Activated naive CD4-positive, alpha-beta T cell treated with anti-CD3 and anti-CD28 coated beads, Interleukin-2, amount 50 U/mL, for 24 hours (primary cell): Measurements from ENCODE around the gene MYO15B.
"Not testable (repeated sequence)": the region's sequence is repeated elsewhere in the genome, so short reads cannot be mapped to it uniquely, and the experiment has no call there.

Experiments used
- H3K27ac Mint-ChIP-seq: one replicate; pipeline ENCODE4 v1.8.0; 2021; ENCODE audit warnings: mild to moderate bottlenecking, mixed read lengths
- H3K27me3 Mint-ChIP-seq: one replicate; pipeline ENCODE4 v1.8.0; 2021; ENCODE audit warnings: mixed read lengths
- H3K36me3 Mint-ChIP-seq: one replicate; pipeline ENCODE4 v1.8.0; 2021; ENCODE audit warnings: mixed read lengths
- H3K4me1 Mint-ChIP-seq: one replicate; pipeline ENCODE4 v1.8.0; 2021; ENCODE audit warnings: mixed read lengths
- H3K4me3 Mint-ChIP-seq: one replicate; pipeline ENCODE4 v1.8.0; 2021; ENCODE audit warnings: mild to moderate bottlenecking, mixed read lengths
- H3K9me3 Mint-ChIP-seq: one replicate; pipeline ENCODE4 v1.8.0; 2021; ENCODE audit warnings: mixed read lengths

The MYO15B gene

DNA sequence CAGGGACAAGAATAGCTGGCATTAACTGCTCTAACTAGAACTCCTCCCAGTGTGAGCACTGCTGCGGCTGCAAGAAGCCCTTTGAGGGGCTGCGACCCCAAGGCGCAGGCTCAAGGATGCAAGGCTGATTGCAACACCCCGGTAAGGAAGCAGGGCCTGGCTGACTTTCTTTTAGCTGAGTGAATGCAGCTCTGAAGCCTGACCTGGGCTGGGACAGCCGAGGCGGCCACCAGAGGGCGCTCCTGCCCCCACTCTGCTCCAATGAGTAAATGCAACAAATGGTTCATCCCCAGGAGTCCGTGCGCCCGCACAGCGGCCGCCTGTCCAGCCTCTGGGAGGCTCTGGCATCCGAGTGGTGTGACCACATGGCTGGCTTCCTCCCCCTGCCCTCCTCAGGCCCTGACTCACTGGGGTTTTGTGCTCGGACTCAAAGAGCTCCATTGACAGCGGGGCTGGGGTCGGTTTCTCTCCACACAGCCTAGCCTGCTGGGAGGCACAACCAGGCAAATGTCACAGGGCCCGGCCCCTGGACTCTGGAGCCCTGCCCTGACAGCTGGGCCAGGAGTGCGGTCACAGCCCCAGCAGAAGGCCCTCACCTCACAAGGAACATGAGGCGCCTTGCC lies 45.4 kb downstream of the MYO15B start, which contains the start of gene SMIM5:
Gene SMIM5, plus strand, starts transcription at position 572 of the 623 bp plus-strand sequence. CDS start 6,768 bp downstream, outside the sequence.
- Mint-ChIP-seq H3K4me1 (peaks cover 5% of the 10 kb centered on the region), H3K36me3 (no peaks in the 10 kb centered on the region), H3K4me3 (no peak within 1 kb of the TSS), H3K9me3 (no peaks in the 10 kb centered on the region), H3K27ac (no peak within 1 kb of the TSS), H3K27me3 (no peaks in the 10 kb centered on the region)

GRCh38 chr17:75633486-75634375 lies 46.1 kb downstream of the MYO15B start:
- peaks cover 5% of the 10 kb centered on the region for H3K4me1 Mint-ChIP-seq

DNA sequence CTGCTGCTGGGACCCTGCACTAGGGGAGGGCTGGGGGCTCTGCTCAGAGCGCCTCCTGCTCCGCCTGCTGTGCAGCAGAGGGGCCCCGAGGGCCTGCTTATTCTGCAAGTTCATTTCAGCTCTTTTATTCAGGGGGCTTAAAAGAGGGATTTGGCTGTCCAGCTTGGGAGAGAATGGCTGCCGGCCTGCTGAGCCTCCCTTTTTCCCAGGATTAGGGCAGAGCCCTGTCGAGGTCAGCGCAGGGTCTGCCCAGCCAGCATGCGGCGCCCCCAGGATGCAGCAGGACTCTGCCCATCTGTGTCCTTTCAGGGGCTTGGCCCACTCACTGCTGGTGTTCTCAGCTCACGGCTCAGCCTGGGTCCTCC lies 46.8 kb downstream of the MYO15B start:
- no peak overlapping the region for H3K4me3 Mint-ChIP-seq
- no peaks in the 10 kb centered on the region for H3K27me3 Mint-ChIP-seq
- no peak overlapping the region for H3K27ac Mint-ChIP-seq
- H3K4me1 Mint-ChIP-seq = peaks cover 5% of the 10 kb centered on the region
- H3K36me3 Mint-ChIP-seq = no peaks in the 10 kb centered on the region
- H3K9me3 Mint-ChIP-seq = no peaks in the 10 kb centered on the region

More at GRCh38 chr17:75633486-75634375, 46.1 kb downstream of the MYO15B start:
- Mint-ChIP-seq H3K36me3 (no peaks in the 10 kb centered on the region), H3K9me3 (no peaks in the 10 kb centered on the region), H3K4me3 (no peak overlapping the region), H3K27me3 (no peaks in the 10 kb centered on the region), H3K27ac (no peak overlapping the region)

DNA sequence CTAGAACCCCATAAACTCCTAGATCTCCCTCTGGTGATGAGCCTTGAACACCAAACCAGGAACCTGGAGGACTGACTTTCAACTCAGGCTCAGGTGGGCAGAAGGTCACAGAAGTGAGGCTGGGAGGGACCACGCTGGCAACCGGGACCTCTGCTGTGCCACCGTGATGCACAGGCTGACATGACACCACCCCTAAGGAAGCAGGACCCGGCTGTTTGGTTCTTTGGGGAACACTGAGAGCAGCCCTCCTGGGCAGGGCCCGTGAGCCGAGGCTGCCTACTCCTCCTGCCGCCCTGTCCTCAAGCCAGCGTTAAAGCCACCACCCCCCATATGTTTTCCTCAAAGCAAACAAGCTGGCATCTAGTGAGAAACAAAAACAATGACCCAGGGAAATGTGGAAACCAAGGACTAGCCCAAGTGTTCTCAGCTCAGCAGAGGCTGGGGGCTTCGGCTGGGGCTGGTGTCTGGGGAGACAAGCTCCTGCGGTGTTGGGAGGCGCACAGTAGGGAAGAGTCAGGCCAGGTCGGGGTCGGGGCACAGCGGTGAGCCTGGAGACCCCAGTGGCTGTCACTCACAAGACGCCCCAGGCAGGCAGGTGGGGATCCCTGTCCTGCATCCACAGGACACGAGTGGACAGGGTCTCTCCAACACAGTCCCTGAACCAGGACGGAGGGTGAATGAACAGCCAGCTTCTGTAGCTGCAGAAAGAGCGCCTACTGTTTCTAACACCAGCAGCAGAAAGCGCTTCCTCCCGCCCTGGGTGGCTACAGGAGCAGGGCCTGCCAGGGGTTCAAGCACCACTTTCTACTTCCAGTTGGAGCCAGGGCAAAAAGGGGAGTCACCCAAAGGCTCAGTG lies 47.4 kb downstream of the MYO15B start:
- H3K9me3 Mint-ChIP-seq = no peaks in the 10 kb centered on the region
- no peak overlapping the region for H3K4me3 Mint-ChIP-seq
- H3K36me3 Mint-ChIP-seq = no peaks in the 10 kb centered on the region
- H3K4me1 Mint-ChIP-seq = peaks cover 5% of the 10 kb centered on the region
- H3K27ac Mint-ChIP-seq = no peak overlapping the region
- no peaks in the 10 kb centered on the region for H3K27me3 Mint-ChIP-seq

DNA sequence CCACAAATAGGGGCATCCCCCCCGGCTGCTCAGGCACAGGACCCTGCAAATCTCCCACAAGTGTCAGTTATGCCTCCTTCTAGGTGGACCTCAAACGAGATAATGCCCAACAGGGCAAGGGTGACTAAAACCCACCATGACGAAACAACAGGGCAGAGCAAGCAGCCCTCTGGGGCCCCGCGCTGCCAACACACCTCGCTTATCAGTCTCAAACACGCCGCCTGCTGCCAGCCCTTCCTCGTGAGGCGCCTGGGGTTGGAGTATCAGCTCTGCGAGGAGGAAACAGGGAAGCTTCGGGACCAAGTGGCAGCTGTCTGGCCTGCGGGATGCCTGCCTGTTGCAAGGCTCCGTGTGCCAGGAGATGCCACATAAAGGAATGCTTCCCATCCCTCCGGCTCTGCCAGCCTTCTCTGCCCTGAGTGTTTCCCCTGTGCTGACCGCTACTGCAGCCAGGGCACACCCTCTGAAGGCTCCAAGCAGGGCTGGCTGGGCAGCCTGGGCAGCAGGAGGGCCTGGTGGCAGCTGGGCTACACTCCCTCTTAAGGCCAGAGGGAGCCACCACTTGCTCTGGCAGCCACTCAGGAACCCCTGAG lies 48.1 kb downstream of the MYO15B start:
- Mint-ChIP-seq H3K27me3 (no peaks in the 10 kb centered on the region), H3K4me1 (peaks cover 5% of the 10 kb centered on the region), H3K4me3 (no peak overlapping the region), H3K9me3 (no peaks in the 10 kb centered on the region), H3K27ac (no peak overlapping the region), H3K36me3 (no peaks in the 10 kb centered on the region)

GRCh38 chr17:75636381-75637142 lies 49.0 kb downstream of the MYO15B start:
- Mint-ChIP-seq H3K4me3 (no peak overlapping the region), H3K9me3 (no peaks in the 10 kb centered on the region), H3K27me3 (no peaks in the 10 kb centered on the region), H3K27ac (no peak overlapping the region), H3K4me1 (peaks cover 5% of the 10 kb centered on the region), H3K36me3 (no peaks in the 10 kb centered on the region)

- Mint-ChIP-seq H3K27ac (no peak overlapping the region), H3K4me3 (no peak overlapping the region), H3K36me3 (no peaks in the 10 kb centered on the region), H3K4me1 (peaks cover 5% of the 10 kb centered on the region), H3K27me3 (no peaks in the 10 kb centered on the region), H3K9me3 (no peaks in the 10 kb centered on the region)
Measured at GRCh38 chr17:75637143-75637538, 49.5 kb downstream of the MYO15B start.

DNA sequence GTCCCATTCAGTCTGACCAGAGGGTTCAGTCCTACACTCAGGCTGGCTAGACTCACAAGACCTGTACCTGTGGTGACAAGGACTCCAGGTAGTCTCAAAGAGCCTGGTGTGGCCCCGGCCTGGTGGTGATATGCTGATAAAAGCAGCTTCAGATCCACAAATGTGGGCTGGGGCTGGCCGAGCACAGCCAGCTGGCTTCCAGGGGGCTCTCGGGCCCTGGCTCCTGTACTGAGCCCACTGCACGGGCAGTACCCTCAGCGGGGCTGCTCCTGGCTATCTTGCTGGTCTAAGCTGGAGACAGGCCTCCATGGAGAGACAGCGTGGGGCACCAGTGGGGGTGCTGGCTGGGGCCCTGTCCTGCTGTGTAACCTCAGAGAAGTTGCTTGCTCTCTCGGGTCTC lies 50.0 kb downstream of the MYO15B start:
- H3K9me3 Mint-ChIP-seq = no peaks in the 10 kb centered on the region
- no peaks in the 10 kb centered on the region for H3K36me3 Mint-ChIP-seq
- H3K27ac Mint-ChIP-seq = no peak overlapping the region
- no peaks in the 10 kb centered on the region for H3K27me3 Mint-ChIP-seq
- peaks cover 5% of the 10 kb centered on the region for H3K4me1 Mint-ChIP-seq
- no peak overlapping the region for H3K4me3 Mint-ChIP-seq

DNA sequence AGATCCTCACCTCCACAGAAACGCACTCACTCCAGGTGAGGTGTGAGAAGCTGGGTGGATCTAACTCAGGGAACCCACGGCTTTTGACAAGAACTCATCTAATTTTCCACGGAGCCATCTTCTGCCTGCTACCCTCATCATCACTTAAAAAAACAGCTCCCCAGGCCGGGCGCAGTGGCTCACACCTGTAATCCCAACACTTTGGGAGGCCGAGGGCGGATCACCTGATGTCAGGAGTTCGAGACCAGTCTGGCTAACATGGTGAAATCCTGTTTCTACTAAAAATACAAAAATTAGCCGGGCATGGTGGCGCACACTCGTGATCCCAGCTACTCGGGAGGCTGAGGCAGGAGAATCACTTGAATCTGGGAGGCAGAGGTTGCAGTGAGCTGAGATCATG lies 50.4 kb downstream of the MYO15B start:
- not testable (repeated sequence) for H3K36me3 Mint-ChIP-seq, H3K27me3 Mint-ChIP-seq, H3K4me1 Mint-ChIP-seq, H3K4me3 Mint-ChIP-seq, H3K27ac Mint-ChIP-seq, H3K9me3 Mint-ChIP-seq

DNA sequence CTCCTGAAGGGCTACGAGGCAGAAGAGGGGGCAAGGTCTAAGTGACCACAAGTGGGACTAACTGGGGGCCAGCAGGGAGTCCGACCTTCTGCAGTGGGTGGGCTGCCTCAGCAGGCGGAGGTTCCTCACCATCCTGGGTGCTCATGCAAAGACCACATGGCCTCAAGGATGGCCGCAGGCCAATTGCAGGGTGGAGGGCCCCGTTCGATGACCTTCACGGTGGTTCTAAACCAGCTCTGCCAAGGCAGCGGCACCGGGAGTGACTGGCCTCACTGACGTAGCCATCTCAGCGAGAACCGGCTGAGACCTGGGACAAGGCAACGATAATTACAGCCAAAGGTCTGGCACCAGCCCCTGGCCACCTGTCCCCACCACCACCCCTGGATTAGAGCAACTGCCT lies 51.3 kb downstream of the MYO15B start:
- Mint-ChIP-seq H3K4me3 (no peak overlapping the region), H3K27me3 (no peaks in the 10 kb centered on the region), H3K27ac (no peak overlapping the region), H3K4me1 (peaks cover 2% of the 10 kb centered on the region), H3K36me3 (no peaks in the 10 kb centered on the region), H3K9me3 (no peaks in the 10 kb centered on the region)

DNA sequence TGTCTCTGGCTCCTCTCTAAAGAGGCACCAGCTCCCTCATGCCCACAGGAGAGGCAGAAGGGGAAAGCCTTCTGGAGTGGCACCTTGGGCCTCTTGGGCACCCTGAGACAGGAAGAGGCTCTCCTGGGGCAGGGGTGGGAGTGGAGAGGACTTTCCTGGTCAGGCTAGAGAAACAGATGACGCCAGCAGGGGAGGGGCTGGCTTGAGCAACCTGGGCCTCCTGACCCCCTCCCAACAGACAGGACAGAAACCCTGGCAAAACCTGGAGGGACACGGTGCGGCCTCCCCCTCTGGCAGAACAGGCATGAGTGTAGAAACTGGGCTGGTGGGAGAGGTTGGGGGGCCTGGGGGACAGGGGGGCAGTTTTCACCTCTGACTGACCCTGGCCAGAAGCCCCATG lies 51.7 kb downstream of the MYO15B start:
- Mint-ChIP-seq H3K27me3 (no peaks in the 10 kb centered on the region), H3K4me3 (no peak overlapping the region), H3K9me3 (no peaks in the 10 kb centered on the region), H3K36me3 (no peaks in the 10 kb centered on the region), H3K4me1 (no peaks in the 10 kb centered on the region), H3K27ac (no peak overlapping the region)

GRCh38 chr17:75639771-75640555 lies 52.4 kb downstream of the MYO15B start:
- H3K36me3 Mint-ChIP-seq = no peaks in the 10 kb centered on the region
- no peak overlapping the region for H3K4me3 Mint-ChIP-seq
- no peaks in the 10 kb centered on the region for H3K9me3 Mint-ChIP-seq
- no peak overlapping the region for H3K27ac Mint-ChIP-seq
- H3K4me1 Mint-ChIP-seq = no peaks in the 10 kb centered on the region
- H3K27me3 Mint-ChIP-seq = no peaks in the 10 kb centered on the region

DNA sequence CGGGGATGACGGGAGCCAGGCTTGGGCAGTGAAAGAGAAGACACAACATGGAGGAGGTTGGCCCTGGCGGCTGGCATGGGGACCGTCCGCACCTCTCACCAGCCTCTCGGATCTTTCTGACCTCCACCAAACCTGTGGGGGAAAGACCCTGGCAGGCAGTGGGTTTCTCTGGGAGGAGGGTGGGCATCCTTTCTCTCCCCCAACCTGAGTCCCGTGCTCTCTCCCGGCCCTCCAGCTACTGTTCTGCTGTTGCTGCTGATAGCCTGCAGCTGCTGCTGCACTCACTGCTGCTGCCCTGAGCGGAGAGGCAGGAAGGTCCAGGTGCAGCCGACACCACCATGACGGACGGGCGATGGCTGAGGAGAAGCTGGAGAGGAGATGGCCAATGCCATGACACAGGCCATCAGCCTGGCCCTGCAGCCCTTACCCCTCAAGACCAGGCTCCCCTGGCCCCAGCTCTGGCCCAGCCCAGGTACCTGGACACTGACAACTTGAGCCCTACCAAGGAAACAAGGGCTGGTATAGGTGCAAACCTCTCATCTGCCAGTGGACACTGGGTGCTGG lies 53.0 kb downstream of the MYO15B start:
- H3K9me3 Mint-ChIP-seq = no peaks in the 10 kb centered on the region
- no peaks in the 10 kb centered on the region for H3K4me1 Mint-ChIP-seq
- no peaks in the 10 kb centered on the region for H3K36me3 Mint-ChIP-seq
- no peaks in the 10 kb centered on the region for H3K27me3 Mint-ChIP-seq
- H3K27ac Mint-ChIP-seq = no peak overlapping the region
- H3K4me3 Mint-ChIP-seq = no peak overlapping the region

GRCh38 chr17:75641343-75641742 lies 53.7 kb downstream of the MYO15B start:
- no peak overlapping the region for H3K27ac Mint-ChIP-seq
- no peaks in the 10 kb centered on the region for H3K27me3 Mint-ChIP-seq
- no peak overlapping the region for H3K4me3 Mint-ChIP-seq
- H3K9me3 Mint-ChIP-seq = no peaks in the 10 kb centered on the region
- no peaks in the 10 kb centered on the region for H3K4me1 Mint-ChIP-seq
- no peaks in the 10 kb centered on the region for H3K36me3 Mint-ChIP-seq
